Amniotic epithelial cell (primary cell): ENCODE measurements around the gene NYNRIN.
"Not testable (repeated sequence)": the region's sequence is repeated elsewhere in the genome, so short reads cannot be mapped to it uniquely, and the experiment has no call there.

Experiments
- DNase-seq: peaks from one replicate; pipeline ENCODE4 v3.0.0-alpha.2; 2010; ENCODE audit warnings: low read depth

NYNRIN gene

DNA sequence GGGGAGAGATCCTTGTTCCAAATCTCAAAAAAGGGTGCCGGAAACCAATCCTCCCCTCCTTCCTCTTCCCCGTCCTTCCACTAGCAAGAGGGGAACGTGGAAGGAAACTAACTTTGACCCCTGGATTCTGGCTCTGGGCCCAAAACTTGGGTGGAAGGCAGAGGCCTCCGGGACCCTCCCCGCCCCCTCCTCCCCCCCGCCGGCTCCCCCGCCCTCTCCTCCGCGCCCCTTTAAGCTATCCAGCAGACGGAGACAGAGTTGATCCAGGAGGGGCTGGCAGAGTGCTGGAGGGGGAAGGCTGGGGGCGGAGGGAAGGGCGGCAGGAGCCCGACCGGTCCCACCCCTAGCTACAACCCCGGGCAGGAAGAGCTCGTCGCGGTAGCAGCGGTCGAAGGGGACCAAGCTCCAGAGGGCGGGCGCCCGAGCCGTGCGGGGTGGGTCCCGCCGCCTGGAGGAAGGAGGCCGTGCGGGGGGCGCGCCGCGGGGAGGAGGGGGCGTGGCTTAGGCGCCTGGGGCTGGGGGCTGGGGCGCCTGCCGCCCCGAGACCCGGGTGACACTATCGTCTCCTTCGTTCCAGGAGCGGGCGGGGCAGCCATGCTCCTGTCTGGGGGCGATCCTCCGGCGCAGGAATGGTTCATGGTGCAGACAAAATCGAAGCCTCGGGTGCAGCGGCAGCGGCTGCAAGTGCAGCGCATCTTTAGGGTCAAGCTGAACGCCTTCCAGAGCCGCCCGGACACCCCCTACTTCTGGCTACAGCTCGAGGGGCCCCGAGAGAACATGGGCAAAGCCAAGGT is at the start of gene NYNRIN:
Gene NYNRIN, plus strand, starts transcription at position 351 of the 794 bp plus-strand sequence. Its CDS starts 244 bp downstream, at position 595.
- DNase-seq = peak; percentile 13

DNA sequence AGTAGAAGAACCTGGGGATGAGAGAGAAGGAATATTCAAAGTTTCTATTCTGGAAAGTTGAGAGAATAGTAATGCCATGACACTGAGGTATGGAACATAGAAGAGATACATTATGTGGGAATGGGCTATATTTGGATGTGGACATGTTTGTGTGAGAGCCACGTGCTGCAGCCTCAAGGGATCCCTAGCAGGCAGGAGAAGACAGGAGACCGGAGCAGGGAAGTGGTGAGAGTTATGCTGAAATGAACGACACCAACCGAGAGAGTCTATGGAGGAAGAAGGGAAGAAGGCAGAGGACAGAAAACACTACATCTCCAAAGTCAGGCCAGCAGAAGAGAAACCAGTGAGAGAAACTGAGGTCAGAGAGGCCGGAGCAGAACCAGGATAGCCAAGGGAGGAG is 49.1 kb upstream of the NYNRIN start:
- DNase-seq = no peak

DNA sequence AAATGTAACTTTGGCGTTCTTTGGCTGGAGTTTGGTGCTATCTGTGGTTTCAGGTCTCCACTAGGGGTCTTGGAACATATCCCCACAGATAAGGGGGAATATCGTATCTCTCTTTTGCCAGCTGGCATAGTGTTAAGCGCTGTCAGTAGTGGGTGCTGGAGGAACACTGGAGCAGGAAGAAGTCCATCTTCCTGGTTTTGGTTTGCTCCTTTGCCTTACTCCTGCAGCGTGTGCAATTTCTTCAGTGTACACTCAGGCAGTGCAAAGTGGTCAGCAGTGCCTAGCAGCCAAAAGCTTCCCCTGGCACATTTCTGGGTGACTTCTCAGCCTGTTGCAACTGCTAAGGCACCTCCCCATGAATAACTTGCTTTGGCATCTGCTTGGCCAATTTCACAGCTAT is 47.3 kb upstream of the NYNRIN start:
- DNase-seq = peak; percentile 57

DNA sequence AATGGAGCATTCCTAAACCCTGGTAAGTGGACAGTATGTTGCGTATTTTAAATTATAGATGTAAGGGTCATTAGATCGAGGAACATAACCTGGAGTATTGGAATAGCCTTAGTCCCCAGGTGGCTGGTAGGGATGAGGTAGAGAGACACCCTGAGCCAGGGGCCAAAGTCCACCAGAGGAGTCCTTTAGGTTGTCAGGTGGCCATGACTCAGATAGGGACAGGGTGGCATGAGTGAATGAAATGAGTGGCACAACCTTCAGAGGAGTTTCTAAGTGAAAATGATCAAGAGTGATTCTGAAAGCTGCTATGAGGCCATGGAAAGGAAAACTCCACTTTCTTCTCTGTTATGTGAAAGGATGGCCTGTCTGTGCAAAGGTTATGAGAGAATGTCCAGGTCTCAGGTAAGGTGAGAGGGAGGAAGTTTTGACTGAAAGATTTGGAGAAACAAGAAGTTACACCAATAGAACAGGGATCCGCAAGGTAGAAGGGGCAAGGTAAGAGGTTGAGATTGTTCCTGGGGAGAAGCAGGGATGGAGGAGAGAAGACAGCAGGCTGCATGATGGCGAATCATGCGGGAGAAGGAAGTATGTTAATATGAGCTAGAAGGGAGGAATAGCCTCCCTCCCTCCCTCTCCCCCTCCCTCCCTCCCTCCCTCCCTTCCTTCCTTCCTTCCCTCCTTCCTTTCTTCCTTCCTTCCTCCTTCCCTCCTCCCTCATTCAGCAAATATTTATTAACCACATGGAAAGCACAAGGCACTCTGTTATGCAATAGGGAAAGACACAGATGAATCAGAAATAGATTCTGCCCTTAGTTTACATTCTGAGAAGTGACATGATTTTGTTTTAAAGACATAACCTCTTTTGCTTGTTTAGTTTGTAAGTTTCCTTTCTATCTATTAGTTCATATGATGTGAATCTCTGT is 45.0 kb upstream of the NYNRIN start:
- DNase-seq = peak; percentile 77

DNA sequence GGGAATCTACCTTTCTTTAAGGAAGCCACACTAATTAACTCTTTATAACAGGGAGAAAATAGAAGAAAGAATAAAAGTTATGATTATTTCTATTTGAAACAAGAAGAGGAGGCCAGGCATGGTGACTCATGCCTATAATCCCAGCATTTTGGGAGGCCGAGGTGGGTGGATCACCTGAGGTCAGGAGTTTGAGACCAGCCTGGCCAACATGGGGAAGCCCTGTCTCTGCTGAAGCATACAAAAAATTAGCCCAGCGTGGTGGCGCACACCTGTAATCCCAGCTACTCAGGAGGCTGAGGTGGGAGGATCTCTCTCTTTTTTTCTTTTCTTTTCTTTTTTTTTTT is 44.3 kb upstream of the NYNRIN start:
- not testable (repeated sequence) for DNase-seq

DNA sequence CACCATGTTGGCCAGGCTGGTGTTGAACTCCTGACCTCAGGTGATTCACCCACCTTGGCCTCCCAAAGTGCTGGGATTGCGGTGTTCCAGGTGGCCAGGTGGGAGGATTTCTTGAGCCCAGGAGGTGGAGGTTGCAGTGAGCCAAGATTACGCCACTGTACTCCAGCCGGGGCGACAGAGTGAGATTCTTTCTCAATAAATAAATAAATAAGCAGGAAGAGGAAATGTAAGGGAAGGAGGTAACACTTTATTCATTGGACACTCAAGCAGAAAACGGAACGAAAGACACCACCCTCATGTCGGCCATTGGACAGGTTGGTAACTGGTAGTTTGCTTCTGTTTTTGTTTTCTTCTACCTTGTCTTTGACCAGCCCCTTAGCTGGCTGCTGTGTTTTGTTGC is 43.8 kb upstream of the NYNRIN start:
- no peak for DNase-seq

DNA sequence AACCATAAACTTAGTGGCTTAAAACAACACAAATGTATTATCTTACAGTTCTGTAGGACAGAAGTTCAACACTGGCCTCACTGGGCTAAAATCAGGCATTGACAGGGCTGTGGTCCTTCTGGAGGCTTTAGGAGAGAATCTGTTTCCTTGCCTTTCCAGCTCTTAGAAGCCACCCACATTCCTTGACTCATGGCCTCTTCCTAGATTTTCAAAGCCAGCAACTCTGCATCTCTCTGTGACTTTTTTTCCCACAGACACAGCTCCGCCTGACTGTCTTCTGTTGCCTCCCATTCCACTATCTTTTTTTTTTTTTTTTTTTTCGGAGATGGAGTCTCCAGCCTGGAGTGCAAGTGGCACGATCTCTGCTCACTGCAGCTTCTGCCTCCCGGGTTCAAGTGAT is 42.6 kb upstream of the NYNRIN start:
- DNase-seq = no peak

DNA sequence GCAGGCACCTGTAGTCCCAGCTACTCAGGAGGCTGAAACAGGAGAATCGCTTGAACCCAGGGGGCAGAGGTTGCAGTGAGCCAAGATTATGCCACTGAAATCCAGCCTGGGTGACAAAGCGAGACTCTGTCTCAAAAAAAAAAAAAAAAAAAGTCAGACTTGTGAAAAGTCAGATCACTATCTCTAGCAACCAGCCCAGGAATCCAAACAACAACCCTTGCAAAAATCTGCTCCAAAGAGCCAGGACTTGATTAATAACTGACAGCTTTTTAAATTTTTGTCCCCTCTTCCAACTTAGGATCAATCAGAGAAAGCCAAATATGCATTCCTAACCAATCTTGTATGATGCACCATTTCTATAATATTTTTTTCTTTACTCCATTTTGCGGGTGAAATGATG is 38.5 kb upstream of the NYNRIN start:
- DNase-seq = no peak

DNA sequence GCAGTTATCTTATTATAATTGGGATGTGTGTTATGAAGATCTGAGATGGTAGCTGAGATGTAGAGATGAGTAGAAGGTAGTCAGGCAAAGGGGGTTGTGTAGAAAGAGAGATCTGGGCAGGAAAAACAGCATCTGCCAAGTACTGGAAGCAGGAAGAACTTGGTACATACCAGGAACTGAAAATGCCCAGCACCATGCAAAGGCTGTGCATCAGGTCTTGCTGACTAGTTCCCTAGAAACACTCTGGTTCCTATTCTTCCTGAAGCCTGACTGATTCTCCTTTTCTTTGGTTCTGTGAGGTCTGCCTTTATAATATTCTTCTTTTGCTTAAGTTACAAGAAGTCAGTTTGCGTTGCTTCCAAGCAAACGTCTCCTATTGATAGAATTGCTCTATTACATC is 37.5 kb upstream of the NYNRIN start:
- DNase-seq = no peak

DNA sequence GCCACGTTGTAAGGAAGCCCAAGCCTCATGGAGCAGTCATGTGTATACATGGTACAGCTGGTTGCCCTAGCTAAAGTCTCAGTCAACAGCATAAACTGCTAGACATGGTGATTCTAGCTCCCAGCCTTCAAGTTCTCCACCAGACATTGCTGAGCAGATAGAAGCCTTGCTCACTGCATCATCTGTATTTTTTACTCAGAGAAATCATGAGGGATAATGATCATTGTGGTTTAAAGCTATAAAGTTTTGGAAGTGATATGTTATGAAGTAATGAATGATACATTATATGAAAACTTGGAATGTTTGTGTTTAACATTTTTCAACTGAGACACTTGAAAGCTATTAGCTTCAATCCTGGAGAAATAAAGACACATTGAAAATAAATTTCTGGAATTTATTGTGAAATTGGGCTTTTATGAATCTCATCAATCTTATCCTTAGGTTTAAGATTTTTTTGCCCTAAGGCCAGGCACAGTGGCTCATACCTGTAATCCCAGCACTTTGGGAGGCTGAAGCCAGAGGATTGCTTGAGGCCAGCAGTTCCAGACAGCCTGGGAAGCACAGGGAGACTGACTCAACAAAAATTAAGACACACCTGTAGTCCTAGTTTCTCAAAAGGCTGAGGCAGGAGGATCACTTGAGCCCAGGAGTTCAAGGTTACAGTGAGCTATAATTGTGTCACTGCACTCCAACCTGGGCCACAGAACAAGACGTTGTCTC is 36.4 kb upstream of the NYNRIN start:
- DNase-seq = no peak

DNA sequence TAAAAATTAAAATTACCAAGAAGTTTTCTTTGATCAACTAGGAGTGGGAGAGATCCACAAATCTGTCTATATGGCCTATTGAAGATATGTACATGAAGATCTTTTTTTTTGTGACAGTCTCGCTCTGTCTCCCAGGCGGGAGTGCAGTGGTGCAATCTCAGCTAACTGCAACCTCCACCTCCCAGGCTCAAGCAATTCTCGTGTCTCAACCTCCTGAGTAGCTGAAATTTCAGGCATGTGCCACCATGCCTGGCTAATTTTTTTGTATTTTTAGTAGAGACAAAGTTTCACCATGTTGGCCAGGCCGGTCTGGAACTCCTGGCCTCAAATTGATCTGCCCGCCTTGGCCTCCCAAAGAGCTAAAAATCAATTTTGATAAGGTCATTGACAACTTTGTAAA is 35.4 kb upstream of the NYNRIN start:
- no peak for DNase-seq

DNA sequence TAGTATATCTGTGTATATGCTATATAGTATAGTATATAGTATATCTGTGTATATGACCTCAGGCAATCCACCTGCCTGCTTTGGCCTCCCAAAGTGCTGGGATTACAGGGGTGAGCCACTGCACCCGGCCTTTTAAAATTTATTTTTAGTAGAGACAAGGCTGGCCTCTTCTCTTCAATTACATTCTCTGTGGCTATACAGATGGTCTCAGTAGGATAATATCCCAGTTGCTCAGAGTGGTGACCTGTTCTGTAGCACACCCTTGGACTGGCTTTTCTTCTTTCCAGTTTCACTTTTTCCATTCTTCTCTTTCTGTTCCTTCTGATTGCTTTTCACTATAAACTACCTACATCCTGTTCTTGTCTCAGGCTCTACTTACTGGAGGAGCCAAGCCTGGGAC is 34.0 kb upstream of the NYNRIN start:
- no peak for DNase-seq

DNA sequence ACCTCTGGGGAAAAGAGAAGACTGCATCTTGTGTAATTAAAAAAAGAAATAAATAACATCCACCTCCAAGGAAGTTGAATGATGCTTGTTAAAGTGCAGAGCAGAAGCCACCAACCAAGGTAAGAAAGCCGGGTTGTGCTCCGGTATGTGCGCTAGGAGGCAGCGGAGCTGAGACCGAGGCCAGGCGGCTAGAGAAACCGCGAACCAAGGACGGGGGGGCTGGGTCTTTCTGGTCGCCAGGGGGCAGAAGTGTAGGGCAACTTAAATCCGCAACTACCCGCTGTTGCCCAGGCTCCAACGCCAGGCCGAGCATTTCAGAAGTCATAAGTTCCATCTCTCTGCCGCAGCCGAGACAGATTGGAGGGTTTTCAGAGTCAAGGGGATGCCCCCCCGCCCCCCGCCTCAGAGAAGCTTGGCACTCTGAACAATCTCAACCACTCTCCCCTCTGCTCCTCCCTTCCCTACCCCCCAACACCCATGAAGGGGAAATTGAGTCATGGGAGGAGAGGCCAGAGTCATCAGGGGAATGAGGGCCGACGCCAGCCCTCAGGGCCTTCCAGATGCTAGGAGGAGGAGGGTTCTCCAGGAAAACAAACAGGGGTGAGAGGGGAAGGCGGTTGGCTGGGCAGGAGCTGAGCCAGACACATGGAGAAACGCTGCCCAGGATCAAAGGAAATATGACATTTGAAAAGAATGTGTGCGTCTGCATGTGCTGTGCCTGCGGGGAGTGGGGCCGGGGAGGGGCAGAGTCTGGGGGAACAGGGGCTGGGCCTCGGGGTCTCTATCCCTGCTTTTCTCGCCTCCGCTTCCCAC is 33.0 kb upstream of the NYNRIN start:
- DNase-seq = peak; percentile 91

DNA sequence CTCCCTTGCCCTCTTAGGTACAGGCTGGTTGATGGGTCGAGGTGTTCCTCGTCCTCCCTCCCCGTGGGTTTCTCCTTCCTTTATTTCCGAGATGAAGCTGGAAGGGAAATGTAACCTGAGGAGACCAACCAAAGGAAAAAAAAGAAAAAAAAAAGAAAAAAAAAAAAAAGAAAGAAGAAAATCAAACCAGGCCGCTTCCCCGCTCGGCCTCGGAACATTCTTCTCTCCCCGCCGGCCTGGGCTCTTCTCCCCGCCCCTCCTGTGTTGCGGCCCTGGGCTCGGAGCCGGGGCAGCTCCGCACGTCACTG is 32.4 kb upstream of the NYNRIN start:
- DNase-seq = no peak

DNA sequence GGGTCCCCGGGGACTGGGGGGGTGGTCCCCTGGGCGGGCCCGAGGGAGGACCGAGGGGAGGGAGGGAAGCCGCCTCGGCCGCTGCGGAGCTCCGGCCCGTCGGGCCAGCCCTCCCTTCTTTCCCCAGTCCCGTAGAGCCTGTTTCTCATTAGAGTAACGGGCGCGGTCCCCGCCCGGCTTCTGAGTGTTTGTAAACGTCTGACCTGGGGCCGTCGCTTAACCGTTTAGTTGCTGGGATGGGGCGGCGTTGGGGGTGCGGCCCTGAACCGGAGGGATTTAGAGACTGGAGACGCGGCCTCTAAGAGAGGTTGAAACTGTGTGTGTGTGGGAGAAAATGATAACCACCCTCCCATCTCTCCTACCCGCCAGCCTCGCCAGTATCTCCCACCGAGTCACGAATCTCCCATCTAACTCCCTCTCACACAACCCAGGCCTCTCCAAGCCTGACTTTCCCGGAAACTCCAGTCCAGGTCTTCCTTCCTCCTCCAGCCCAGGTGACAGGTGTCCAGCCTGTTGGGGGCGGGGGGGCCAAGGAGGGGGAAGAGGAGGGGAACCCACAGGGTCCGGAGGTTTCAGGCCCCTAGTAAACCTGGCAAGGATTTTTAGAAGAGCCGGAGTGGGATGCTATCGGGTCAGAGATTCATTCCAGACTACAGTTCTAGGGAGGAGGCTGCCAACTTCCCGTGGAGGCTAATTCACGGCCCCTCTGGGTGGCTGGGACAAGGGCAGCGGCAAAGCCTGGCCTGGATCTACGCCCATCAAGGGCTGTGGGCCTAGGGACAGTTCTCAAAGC is 31.9 kb upstream of the NYNRIN start:
- DNase-seq = peak; percentile 89

DNA sequence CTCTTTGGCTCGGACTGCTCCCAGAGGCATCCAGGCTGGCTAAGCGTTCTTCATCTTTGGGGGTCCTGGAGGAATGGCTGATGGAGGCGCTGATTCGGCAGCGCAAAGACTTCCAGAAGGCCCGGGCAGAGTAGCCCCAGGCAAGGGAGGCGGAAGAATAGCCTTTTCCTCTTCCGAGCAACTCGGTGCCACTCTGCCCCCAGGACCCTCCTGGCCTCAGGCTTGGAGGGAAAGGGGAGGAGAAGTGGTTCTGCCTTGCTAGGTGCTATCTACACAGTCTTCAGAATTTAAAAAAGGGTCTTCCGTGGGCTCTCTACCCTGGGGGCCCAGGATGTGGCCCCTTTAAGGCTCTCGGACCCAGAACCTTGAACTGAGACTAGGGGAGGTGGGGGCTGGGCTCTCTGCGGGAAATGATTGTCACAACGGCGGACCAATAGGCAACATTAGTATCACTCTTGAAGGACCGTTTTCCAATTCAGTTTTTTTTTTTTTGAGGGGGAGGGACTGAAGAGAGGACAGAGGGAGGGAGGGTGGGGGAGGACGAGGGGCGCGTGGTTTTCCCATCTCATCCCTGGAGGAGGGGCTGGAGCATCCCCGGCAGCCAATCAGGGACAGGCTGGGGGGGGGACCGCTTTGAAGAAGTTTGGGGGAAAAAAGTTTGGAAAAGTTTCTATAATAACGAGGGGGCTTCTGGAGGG is 31.1 kb upstream of the NYNRIN start, which contains the start of gene NFATC4:
Gene NFATC4, plus strand, starts transcription at position 671 of the 698 bp plus-strand sequence. CDS start 157 bp downstream, outside the sequence.
- peak; percentile 96 for DNase-seq

DNA sequence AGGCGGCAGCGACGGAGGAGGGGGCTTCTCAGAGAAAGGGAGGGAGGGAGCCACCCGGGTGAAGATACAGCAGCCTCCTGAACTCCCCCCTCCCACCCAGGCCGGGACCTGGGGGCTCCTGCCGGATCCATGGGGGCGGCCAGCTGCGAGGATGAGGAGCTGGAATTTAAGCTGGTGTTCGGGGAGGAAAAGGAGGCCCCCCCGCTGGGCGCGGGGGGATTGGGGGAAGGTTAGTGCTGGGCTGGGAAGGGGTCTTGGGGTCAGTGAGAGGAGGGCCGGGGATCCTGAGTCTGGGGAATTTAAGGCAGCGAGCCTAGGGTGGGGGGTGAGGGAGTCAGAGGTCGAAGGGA is 30.6 kb upstream of the NYNRIN start:
- DNase-seq = no peak

DNA sequence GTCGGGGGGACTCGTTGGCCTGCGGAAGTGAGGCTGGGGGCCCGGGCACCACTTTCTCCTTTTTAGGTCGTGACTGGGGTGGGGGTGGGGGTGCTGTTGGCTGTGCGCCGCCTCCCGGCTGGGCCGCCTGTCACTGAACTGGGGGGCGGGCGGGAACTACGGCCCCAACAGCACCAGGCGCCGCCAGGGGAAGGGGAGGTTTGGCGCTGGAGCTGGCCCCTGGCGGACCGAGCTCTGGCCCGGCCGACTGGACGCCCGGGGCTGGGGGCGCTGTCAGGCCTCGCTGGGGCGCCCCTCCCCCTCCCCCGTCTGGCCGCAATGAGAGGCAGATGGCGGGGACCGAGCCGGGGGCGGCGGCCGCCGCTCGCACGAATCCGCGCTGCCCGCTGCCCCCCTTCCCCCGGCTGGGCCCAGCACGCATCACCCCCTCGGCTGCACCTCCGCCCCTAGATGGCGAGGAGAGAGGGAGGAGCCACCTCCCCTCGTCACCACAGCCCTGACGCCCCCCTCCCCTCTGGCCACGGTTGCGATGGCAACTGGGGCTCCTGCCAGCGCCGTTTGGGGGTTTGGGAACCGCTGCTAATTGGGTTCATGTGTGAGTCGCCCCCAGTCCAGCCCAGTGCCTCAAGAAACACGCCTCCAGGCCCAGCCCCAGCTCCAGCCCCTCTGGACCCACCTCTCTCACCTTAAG is 30.1 kb upstream of the NYNRIN start:
- DNase-seq = peak; percentile 45

DNA sequence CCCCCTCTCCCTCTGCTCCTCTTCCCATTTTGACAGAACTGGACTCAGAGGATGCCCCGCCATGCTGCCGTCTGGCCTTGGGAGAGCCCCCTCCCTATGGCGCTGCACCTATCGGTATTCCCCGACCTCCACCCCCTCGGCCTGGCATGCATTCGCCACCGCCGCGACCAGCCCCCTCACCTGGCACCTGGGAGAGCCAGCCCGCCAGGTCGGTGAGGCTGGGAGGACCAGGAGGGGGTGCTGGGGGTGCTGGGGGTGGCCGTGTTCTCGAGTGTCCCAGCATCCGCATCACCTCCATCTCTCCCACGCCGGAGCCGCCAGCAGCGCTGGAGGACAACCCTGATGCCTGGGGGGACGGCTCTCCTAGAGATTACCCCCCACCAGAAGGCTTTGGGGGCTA is 29.3 kb upstream of the NYNRIN start:
- DNase-seq = no peak
